K562 (cell line): ENCODE data around the gene SENP8. TPM values are rescaled to one million over a fixed set of nuclear protein-coding genes. Genes with fewer than 3 reads are reported as not detected.

Experiments used
- ATAC-seq: fragments of 200-7000 bp; cut with Tn5 transposase; 3 replicates; pipeline ENCODE4 v1.9.1; 2020; ENCODE audit warnings: moderate library complexity
- BruUV-seq: library from RNA; stranded (reverse); fragments of 400-500 nt; replicated peaks from 2 replicates; lab custom pipeline; 2021; lab: Mats Ljungman, UMichigan
- CTCF ChIA-PET: fragments of 300-600 bp; formaldehyde crosslinking; extraction: SDS; loops from one replicate; lab custom pipeline; 2021; ENCODE audit warnings: low intra/inter-chr PET ratio; lab: Yijun Ruan, JAX
- POLR2A ChIA-PET: fragments of 300-600, 350-650 bp; sonication (Branson Sonifier 250); formaldehyde crosslinking; extraction: SDS; loops from one replicate; lab custom pipeline; 2021; ENCODE audit warnings: antibody characterized with exemption, inconsistent platforms; lab: Yijun Ruan, JAX
- DNase-seq, 4 experiments: peaks; one replicate each; pipeline versions ENCODE4 v3.0.0 to v3.0.0-alpha.2; 2011 to 2018; ENCODE audit warnings: low spot score in 3 of 4, mixed read lengths in 3 of 4; ENCODE audit errors: extremely low read depth in 1 of 4
- FAIRE-seq: peaks from 2 replicates; lab custom pipeline; 2011; peaks lifted over from hg19 to GRCh38; lab: Jason Lieb, UNC
- H2AFZ ChIP-seq: 2 replicates; pipeline ENCODE4 v1.6.0; 2011; ENCODE audit warnings: low read depth, low read length, control low read depth, inconsistent platforms
- H3K27ac ChIP-seq: fragments of 200-600 bp; 3 replicates; pipeline ENCODE4 v1.8.0; 2011; ENCODE audit warnings: low read depth, mild to moderate bottlenecking, control low read depth, inconsistent platforms, low read length, moderate library complexity, mixed read lengths; ENCODE audit errors: extremely low read depth
- H3K27me3 ChIP-seq, 2 experiments: fragments of 300-600 bp in 1 of 2; 2 replicates in 1 of 2; 3 replicates in 1 of 2; pipeline versions ENCODE4 v1.6.0 to v1.8.0; 2011; ENCODE audit warnings: inconsistent platforms in 2 of 2, low read length in 2 of 2, mild to moderate bottlenecking in 1 of 2, mixed read lengths in 1 of 2, moderate library complexity in 1 of 2; ENCODE audit not compliant: control insufficient read depth in 2 of 2, insufficient read depth in 2 of 2
- H3K36me3 ChIP-seq: fragments of 300-600 bp; 3 replicates; pipeline ENCODE4 v1.8.0; 2011; ENCODE audit warnings: mild to moderate bottlenecking, low read length, inconsistent platforms; ENCODE audit not compliant: control insufficient read depth, insufficient read depth
- H3K4me1 ChIP-seq, 2 experiments: fragments of 200-600 bp in 1 of 2; replicated peaks in 1 of 2; 2 replicates in 1 of 2; 3 replicates in 1 of 2; pipeline versions ENCODE4 v1.5.1 to v1.8.0; 2011; ENCODE audit warnings: inconsistent platforms in 2 of 2, low read length in 2 of 2, mild to moderate bottlenecking in 1 of 2, mixed read lengths in 1 of 2, moderate library complexity in 1 of 2; ENCODE audit not compliant: control insufficient read depth in 2 of 2, insufficient read depth in 2 of 2
- H3K4me2 ChIP-seq: 2 replicates; pipeline ENCODE4 v1.6.1; 2011; ENCODE audit warnings: low read length, control low read depth, inconsistent platforms, mixed read lengths; ENCODE audit not compliant: insufficient read depth
- H3K4me3 ChIP-seq: fragments of 200-600 bp; sonication (generic), shearing (Covaris generic); 2 replicates; pipeline ENCODE4 v1.5.1; 2016; ENCODE audit warnings: control low read depth, inconsistent platforms
- H3K79me2 ChIP-seq: fragments of 200-600 bp; 3 replicates; pipeline ENCODE4 v1.8.0; 2011; ENCODE audit warnings: low read length, inconsistent platforms; ENCODE audit not compliant: control insufficient read depth, insufficient read depth
- H3K9ac ChIP-seq, 2 experiments: 2 replicates each; pipeline versions ENCODE4 v1.6.0 to v1.6.1; 2011; ENCODE audit warnings: low read depth in 2 of 2, low read length in 2 of 2, control low read depth in 1 of 2, inconsistent platforms in 1 of 2, mild to moderate bottlenecking in 1 of 2, mixed read lengths in 1 of 2; ENCODE audit not compliant: insufficient read depth in 1 of 2
- H3K9me1 ChIP-seq: one replicate; pipeline ENCODE4 v1.6.0; 2011; ENCODE audit warnings: inconsistent platforms, mild to moderate bottlenecking, low read length, moderate library complexity; ENCODE audit not compliant: control insufficient read depth, insufficient read depth
- H3K9me3 ChIP-seq: replicated peaks from 2 replicates; pipeline ENCODE4 v1.5.1; 2011; ENCODE audit warnings: low read depth, low read length, inconsistent platforms; ENCODE audit not compliant: control insufficient read depth, insufficient read depth
- H4K20me1 ChIP-seq: replicated peaks from 2 replicates; pipeline ENCODE4 v1.6.1; 2011; ENCODE audit warnings: low read length, inconsistent platforms, mixed read lengths; ENCODE audit not compliant: control insufficient read depth, insufficient read depth
- CBFB ChIP-seq: sonication (generic); formaldehyde crosslinking; IDR thresholded peaks from 2 replicates; pipeline ENCODE4 v1.4.0; 2020; ENCODE audit warnings: mild to moderate bottlenecking, missing genetic modification reagents
- CXXC5 ChIP-seq: fragments of 250-450 bp; sonication (Bioruptor Pico); IDR thresholded peaks from 2 replicates; pipeline ENCODE4 v1.8.0; 2022; ENCODE audit warnings: inconsistent platforms, mild to moderate bottlenecking, moderate library complexity
- E2F3 ChIP-seq: fragments of 250-450 bp; sonication (Bioruptor Pico); IDR thresholded peaks from 2 replicates; pipeline ENCODE4 v1.4.0; 2020; ENCODE audit warnings: mild to moderate bottlenecking
- ELF1 ChIP-seq: fragments of 200-800 bp; sonication (Bioruptor generic); IDR thresholded peaks from 2 replicates; pipeline ENCODE4 v1.6.1; 2016; ENCODE audit warnings: missing genetic modification characterization, missing compliant biosample characterization
- MYBL2 ChIP-seq, 2 experiments: fragments of 450-650 bp in 1 of 2; sonication (generic) in 1 of 2; formaldehyde crosslinking in 1 of 2; IDR thresholded peaks; 2 replicates each; pipeline versions ENCODE4 v1.6.1 to v1.8.1; 2017 to 2022; ENCODE audit warnings: borderline replicate concordance in 1 of 2, inconsistent platforms in 1 of 2, low read depth in 1 of 2, mild to moderate bottlenecking in 1 of 2, missing genetic modification reagents in 1 of 2, moderate library complexity in 1 of 2
- SAFB2 ChIP-seq: fragments of 200-400 bp; formaldehyde crosslinking; IDR thresholded peaks from 2 replicates; pipeline ENCODE4 v1.6.1; 2018; ENCODE audit warnings: borderline replicate concordance, low read length, low read depth, moderate library complexity; ENCODE audit not compliant: severe bottlenecking
- TRIM28 ChIP-seq: fragments of 450-650 bp; IDR thresholded peaks from 2 replicates; pipeline ENCODE4 v1.6.1; 2017
- ZBTB17 ChIP-seq: fragments of 450-650 bp; formaldehyde crosslinking; IDR thresholded peaks from 2 replicates; pipeline ENCODE4 v1.4.0; 2020; ENCODE audit warnings: mild to moderate bottlenecking
- ZNF212 ChIP-seq: fragments of 450-650 bp; formaldehyde crosslinking; IDR thresholded peaks from 2 replicates; pipeline ENCODE4 v1.4.0; 2020; ENCODE audit warnings: mild to moderate bottlenecking
- WGBS: fragments of 100-300 bp; shearing (Covaris generic); methylation state at CpG from one replicate; pipeline ENCODE4 v1.1.6; 2016; ENCODE audit warnings: low coverage, mixed read lengths; ENCODE audit not compliant: insufficient coverage; ENCODE audit errors: missing lambda C conversion rate; 5-methylcytosine and 5-hydroxymethylcytosine counted together
- in situ Hi-C: fragments of 300-500 bp; cut with MboI; formaldehyde crosslinking; loops from 4 replicates; pipeline ENCODE4 v1.15.0; 2018; ENCODE audit warnings: inconsistent platforms, mixed read lengths
- intact Hi-C: fragments of 100-400 bp; cut with micrococcal nuclease; formaldehyde crosslinking; loops from 2 replicates; pipeline ENCODE4 v1.14.2; 2022
- polyA plus RNA-seq, 8 experiments: library from polyadenylated mRNA; depleted of rRNA in 4 of 8; stranded (reverse) in 5 of 8; unstranded in 3 of 8; fragments of >200 nt; fragmentation: Nextera tagmentation in 2 of 8; fragmentation: Illumina TruSeq in 1 of 8; extraction: Ambion mirVana in 2 of 8; extraction: Trizol in 1 of 8; gene quantifications; 2 replicates each; pipeline versions ENCODE4 v1.2.1 to v1.2.3, GENCODE V29; 2011 to 2014; ENCODE audit warnings: inconsistent platforms in 1 of 8, missing spikeins in 1 of 8
- total RNA-seq, 7 experiments: library from RNA; depleted of rRNA in 6 of 7; stranded (reverse); fragments of >200 nt in 6 of 7; fragmentation: Illumina TruSeq in 2 of 7; extraction: Trizol in 2 of 7; gene quantifications; 2 replicates each; pipeline versions ENCODE4 v1.2.1 to v1.2.3, GENCODE V29; 2011 to 2021; ENCODE audit warnings: low replicate concordance in 1 of 7

Gene SENP8
- total and polyA plus RNA-seq, 9 of the 15 experiments (the other 6 are each of a cell fraction or from before 2014, with no cell fraction given): 1.4 to 5.4 (median 2.4) TPM

DNA sequence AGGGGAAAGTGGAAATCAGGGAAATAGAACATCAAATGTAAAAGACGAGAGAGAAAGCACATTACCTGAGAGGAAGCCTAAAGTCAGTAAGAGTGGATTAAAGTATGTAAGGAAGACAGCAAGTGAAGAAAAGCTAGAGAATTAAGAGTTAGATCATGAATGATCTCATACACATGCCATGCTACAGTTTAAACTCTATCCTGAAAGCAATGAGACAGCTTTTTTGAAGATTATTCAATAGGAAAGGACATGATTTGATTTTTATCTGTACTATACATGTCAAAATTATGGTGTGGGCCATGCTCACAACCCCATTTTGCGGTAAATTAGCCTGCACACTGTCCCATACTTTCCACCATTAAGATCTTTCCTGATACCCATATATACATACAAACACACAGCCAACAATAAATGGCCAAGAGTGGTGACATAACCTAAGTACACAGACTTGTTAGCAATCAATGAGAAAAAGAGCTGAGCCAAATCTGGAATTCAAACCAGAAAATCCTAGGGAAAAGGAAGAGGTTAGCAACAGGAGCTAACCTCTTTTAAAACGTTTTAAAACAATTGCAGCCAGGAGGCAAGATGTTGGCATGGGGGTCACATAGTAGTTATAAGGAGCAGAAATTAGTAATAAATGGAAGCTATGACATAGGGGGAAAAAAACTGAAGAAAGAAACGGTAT is 4.7 kb upstream of the SENP8 start:
- in situ Hi-C loops: no loop called here
- POLR2A ChIA-PET: interaction anchor here (0.8 to 2.2 kb wide), 2 partner anchors 15 to 22 kb away, joined by 3 to 5 read pairs; no protein-coding TSS in a partner anchor
- Histone ChIP-seq H2AFZ (no peak overlapping the region), H3K4me2 (no peak overlapping the region), H3K4me1 (peaks cover 3 to 9% of the 10 kb centered on the region in 2 experiments; a peak in 2 of 5 replicates), H3K9me3 (no peaks in the 10 kb centered on the region), H4K20me1 (no peaks in the 10 kb centered on the region), H3K9ac (no peak overlapping the region), H3K27ac (no peak overlapping the region), H3K36me3 (no peaks in the 10 kb centered on the region), H3K79me2 (peaks cover 15% of the 10 kb centered on the region), H3K4me3 (no peak overlapping the region), H3K9me1 (no peaks in the 10 kb centered on the region), H3K27me3 (no peaks in the 10 kb centered on the region)
- DNase-seq (no peak), ATAC-seq (no peak), FAIRE-seq (no peak)
- intact Hi-C loops: no loop called here
- BruUV-seq: no TSS peak
- CTCF ChIA-PET: no interaction called here
- TF ChIP-seq ZNF212 (no peak), SAFB2 (no peak), TRIM28 (no peak), E2F3 (no peak), ELF1 (no peak), CBFB (CRISPR knock-in tag) (no peak), CXXC5 (no peak), ZBTB17 (CRISPR knock-in tag) (no peak), MYBL2 (IDR thresholded peaks at IDR 0.05; ENCODE audit: low read depth) (no peak), MYBL2 (CRISPR knock-in tag; IDR thresholded peaks at IDR 0.05; ENCODE audit: borderline replicate concordance) (no peak)
- WGBS: 30% methylated on average over 4 of the region's 4 CpGs
